K562 (cell line): ENCODE results near the gene CEBPE. TPM values are rescaled to one million over a fixed set of nuclear protein-coding genes. Genes with fewer than 3 reads are reported as not detected.

ENCODE experiments used
- ATF1 ChIP-seq, 2 experiments: fragments of 450-650 bp in 1 of 2; IDR thresholded peaks; 2 replicates each; pipeline ENCODE4 v1.6.1; 2016; ENCODE audit warnings: missing compliant biosample characterization in 1 of 2, missing genetic modification characterization in 1 of 2
- DPF2 ChIP-seq: fragments of 450-650 bp; IDR thresholded peaks from 2 replicates; pipeline ENCODE4 v1.6.1; 2016
- KLF10 ChIP-seq: fragments of 250-450 bp; sonication (Bioruptor Pico); IDR thresholded peaks from 2 replicates; pipeline ENCODE4 v1.6.1; 2021; ENCODE audit warnings: matching md5 sums
- MITF ChIP-seq: IDR thresholded peaks from 2 replicates; pipeline ENCODE4 v1.6.1; 2014; ENCODE audit warnings: antibody characterized with exemption
- NFATC3 ChIP-seq: fragments of 450-650 bp; IDR thresholded peaks from 2 replicates; pipeline ENCODE4 v1.6.1; 2017; ENCODE audit warnings: mild to moderate bottlenecking
- NR1H2 ChIP-seq: sonication (generic); formaldehyde crosslinking; IDR thresholded peaks from 2 replicates; pipeline ENCODE4 v1.4.0; 2020; ENCODE audit warnings: mild to moderate bottlenecking, missing genetic modification reagents
- POLR3G ChIP-seq: IDR thresholded peaks from 2 replicates; pipeline ENCODE4 v1.6.1; 2011; ENCODE audit not compliant: insufficient read length, insufficient replicate concordance; ENCODE audit errors: extremely low read depth
- TAF15 ChIP-seq: fragments of 200-400 bp; formaldehyde crosslinking; IDR thresholded peaks from 2 replicates; pipeline ENCODE4 v1.6.1; 2017; ENCODE audit warnings: mild to moderate bottlenecking, low read depth, low read length, moderate library complexity
- TCF7 ChIP-seq: sonication (generic); IDR thresholded peaks from 2 replicates; pipeline ENCODE4 v1.6.1; 2016; ENCODE audit warnings: antibody characterized with exemption, borderline replicate concordance
- USF2 ChIP-seq: sonication (generic); formaldehyde crosslinking; IDR thresholded peaks from 2 replicates; pipeline ENCODE4 v1.5.0; 2020; ENCODE audit warnings: missing genetic modification reagents
- VEZF1 ChIP-seq: fragments of 200-800 bp; sonication (Bioruptor generic); IDR thresholded peaks from 2 replicates; pipeline ENCODE4 v1.6.1; 2017; ENCODE audit warnings: missing genetic modification characterization, missing compliant biosample characterization
- ZNF408 ChIP-seq: fragments of 250-450 bp; sonication (Bioruptor Pico); IDR thresholded peaks from 2 replicates; pipeline ENCODE4 v1.4.0; 2020; ENCODE audit warnings: low read depth, mild to moderate bottlenecking, moderate library complexity
- ZNF584 ChIP-seq: fragments of 200-800 bp; sonication (Bioruptor generic); IDR thresholded peaks from 2 replicates; pipeline ENCODE4 v1.6.1; 2016; ENCODE audit warnings: low read depth, mild to moderate bottlenecking, missing genetic modification characterization, missing compliant biosample characterization
- ZNF740 ChIP-seq, 3 experiments: fragments of 200-800 bp in 1 of 3; sonication (Bioruptor generic) in 1 of 3; sonication (generic) in 1 of 3; formaldehyde crosslinking in 1 of 3; IDR thresholded peaks; 2 replicates each; pipeline versions ENCODE4 v1.6.1 to v1.8.0; 2016 to 2022; ENCODE audit warnings: mild to moderate bottlenecking in 2 of 3, missing compliant biosample characterization in 2 of 3, missing genetic modification characterization in 2 of 3, missing genetic modification reagents in 1 of 3
- ZNF76 ChIP-seq: fragments of 250-450 bp; sonication (Bioruptor Pico); IDR thresholded peaks from 2 replicates; pipeline ENCODE4 v1.4.0; 2020; ENCODE audit warnings: mild to moderate bottlenecking, moderate library complexity, borderline replicate concordance
- polyA plus RNA-seq, 8 experiments: library from polyadenylated mRNA; depleted of rRNA in 4 of 8; stranded (reverse) in 5 of 8; unstranded in 3 of 8; fragments of >200 nt; fragmentation: Nextera tagmentation in 2 of 8; fragmentation: Illumina TruSeq in 1 of 8; extraction: Ambion mirVana in 2 of 8; extraction: Trizol in 1 of 8; gene quantifications; 2 replicates each; pipeline versions ENCODE4 v1.2.1 to v1.2.3, GENCODE V29; 2011 to 2014; ENCODE audit warnings: inconsistent platforms in 1 of 8, missing spikeins in 1 of 8
- total RNA-seq, 7 experiments: library from RNA; depleted of rRNA in 6 of 7; stranded (reverse); fragments of >200 nt in 6 of 7; fragmentation: Illumina TruSeq in 2 of 7; extraction: Trizol in 2 of 7; gene quantifications; 2 replicates each; pipeline versions ENCODE4 v1.2.1 to v1.2.3, GENCODE V29; 2011 to 2021; ENCODE audit warnings: low replicate concordance in 1 of 7
- TF ChIP-seq, protein P1 (sequence below): fragments of 250-450 bp; sonication (Bioruptor Pico); IDR thresholded peaks from 2 replicates; pipeline ENCODE4 v1.5.1; 2021; ENCODE audit warnings: mild to moderate bottlenecking
- TF ChIP-seq, protein P2 (sequence below): sonication (generic); formaldehyde crosslinking; IDR thresholded peaks from 2 replicates; pipeline ENCODE4 v1.8.0; 2022; ENCODE audit warnings: missing genetic modification reagents, mild to moderate bottlenecking, borderline replicate concordance
- TF ChIP-seq, protein P3 (sequence below): sonication (generic); formaldehyde crosslinking; IDR thresholded peaks from 2 replicates; pipeline ENCODE4 v1.8.0; 2022; ENCODE audit warnings: mild to moderate bottlenecking, low read depth, missing genetic modification reagents

Gene CEBPE
- total and polyA plus RNA-seq, 9 of the 15 experiments (the other 6 are each of a cell fraction or from before 2014, with no cell fraction given), result 0.09 to 0.15 (median 0.13) TPM; not detected in 6

- TF ChIP-seq MITF (peak; percentile 18; the same call in 1 of the 2 replicates), TAF15 (no peak), NFATC3 (no peak), NR1H2 (CRISPR knock-in tag) (no peak), USF2 (CRISPR knock-in tag) (no peak), KLF10 (CRISPR knock-in tag) (no peak), ZNF584 (CRISPR knock-in tag) (no peak), TCF7 (no peak), DPF2 (peak; percentile 84), VEZF1 (CRISPR knock-in tag) (peak; percentile 50; the same call in 1 of the 2 replicates), ZNF408 (no peak), ZNF76 (CRISPR knock-in tag) (no peak), ZNF740 (CRISPR knock-in tag; IDR thresholded peaks at IDR 0.05) (peak; percentile 69; the same call in 1 of the 2 replicates), ZNF740 (tag; IDR thresholded peaks at IDR 0.05) (peak in 1 of 2 experiments; percentile 64; a peak in 1 of 4 replicates), ATF1 (CRISPR knock-in tag; IDR thresholded peaks at IDR 0.05) (no peak), ATF1 (tag; IDR thresholded peaks at IDR 0.05) (peak; percentile 50), POLR3G (no peak)
- TF ChIP-seq, protein P1, sequence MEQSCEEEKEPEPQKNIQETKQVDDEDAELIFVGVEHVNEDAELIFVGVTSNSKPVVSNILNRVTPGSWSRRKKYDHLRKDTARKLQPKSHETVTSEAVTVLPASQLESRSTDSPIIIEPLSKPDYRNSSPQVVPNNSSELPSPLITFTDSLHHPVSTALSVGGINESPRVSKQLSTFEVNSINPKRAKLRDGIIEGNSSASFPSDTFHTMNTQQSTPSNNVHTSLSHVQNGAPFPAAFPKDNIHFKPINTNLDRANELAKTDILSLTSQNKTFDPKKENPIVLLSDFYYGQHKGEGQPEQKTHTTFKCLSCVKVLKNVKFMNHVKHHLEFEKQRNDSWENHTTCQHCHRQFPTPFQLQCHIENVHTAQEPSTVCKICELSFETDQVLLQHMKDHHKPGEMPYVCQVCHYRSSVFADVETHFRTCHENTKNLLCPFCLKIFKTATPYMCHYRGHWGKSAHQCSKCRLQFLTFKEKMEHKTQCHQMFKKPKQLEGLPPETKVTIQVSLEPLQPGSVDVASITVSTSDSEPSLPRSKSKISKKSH (CRISPR knock-in tag), result no peak
- TF ChIP-seq, protein P2, sequence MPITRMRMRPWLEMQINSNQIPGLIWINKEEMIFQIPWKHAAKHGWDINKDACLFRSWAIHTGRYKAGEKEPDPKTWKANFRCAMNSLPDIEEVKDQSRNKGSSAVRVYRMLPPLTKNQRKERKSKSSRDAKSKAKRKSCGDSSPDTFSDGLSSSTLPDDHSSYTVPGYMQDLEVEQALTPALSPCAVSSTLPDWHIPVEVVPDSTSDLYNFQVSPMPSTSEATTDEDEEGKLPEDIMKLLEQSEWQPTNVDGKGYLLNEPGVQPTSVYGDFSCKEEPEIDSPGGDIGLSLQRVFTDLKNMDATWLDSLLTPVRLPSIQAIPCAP (CRISPR knock-in tag), result no peak
- TF ChIP-seq, protein P3, sequence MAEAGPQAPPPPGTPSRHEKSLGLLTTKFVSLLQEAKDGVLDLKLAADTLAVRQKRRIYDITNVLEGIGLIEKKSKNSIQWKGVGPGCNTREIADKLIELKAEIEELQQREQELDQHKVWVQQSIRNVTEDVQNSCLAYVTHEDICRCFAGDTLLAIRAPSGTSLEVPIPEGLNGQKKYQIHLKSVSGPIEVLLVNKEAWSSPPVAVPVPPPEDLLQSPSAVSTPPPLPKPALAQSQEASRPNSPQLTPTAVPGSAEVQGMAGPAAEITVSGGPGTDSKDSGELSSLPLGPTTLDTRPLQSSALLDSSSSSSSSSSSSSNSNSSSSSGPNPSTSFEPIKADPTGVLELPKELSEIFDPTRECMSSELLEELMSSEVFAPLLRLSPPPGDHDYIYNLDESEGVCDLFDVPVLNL, result no peak
These were observed 1.6 kb upstream of the CEBPE start (continued) for GRCh38 chr14:23120541-23121251.
